ENCODE data around the gene BTBD9. TPM values are rescaled to one million over a fixed set of nuclear protein-coding genes. Genes with fewer than 3 reads are reported as not detected.

Gene BTBD9
- total RNA-seq, 2 donors from 2014 or later, result 26.1 to 31.3 TPM

GRCh38 chr6:38215651-38216311 is 423.9 kb downstream of the BTBD9 start:
- DNase-seq (no peak), ATAC-seq (no peak)
- intact Hi-C loops (cut with DNase I, micrococcal nuclease), result no loop called here

- intact Hi-C loops (cut with DNase I, micrococcal nuclease), result no loop called here
- ATAC-seq (no peak), DNase-seq (no peak)
These were observed 424.5 kb downstream of the BTBD9 start for GRCh38 chr6:38215225-38215624.

GRCh38 chr6:38214159-38214558 is 425.6 kb downstream of the BTBD9 start:
- ATAC-seq, result no peak
- intact Hi-C loops (cut with DNase I, micrococcal nuclease), result no loop called here

DNA sequence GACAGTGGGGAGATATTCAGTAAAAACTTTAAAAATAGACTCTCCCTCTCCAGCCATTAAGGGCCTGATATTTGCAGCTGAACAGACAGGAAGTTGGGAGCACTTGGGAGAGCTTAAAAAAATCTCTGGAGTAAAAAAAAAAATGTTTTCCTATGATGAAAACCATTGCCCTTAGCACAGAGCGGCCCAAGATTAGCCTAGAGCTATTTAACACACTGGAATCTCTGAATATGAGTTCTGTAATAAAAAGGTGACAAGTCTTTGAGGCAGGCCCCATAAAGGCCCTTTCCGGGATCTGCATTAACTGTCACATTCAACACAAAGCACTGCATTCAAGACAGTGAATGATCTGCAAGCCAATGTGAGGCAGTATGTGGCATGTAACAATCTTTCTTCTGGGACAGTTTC is 426.5 kb downstream of the BTBD9 start:
- DNase-seq (peak; percentile 14 to 46), ATAC-seq (peak; percentile 92)
- intact Hi-C loops (cut with DNase I, micrococcal nuclease), result no loop called here

More at GRCh38 chr6:38214159-38214558, 425.6 kb downstream of the BTBD9 start:
- no peak for DNase-seq

GRCh38 chr6:38212579-38212978 is 427.1 kb downstream of the BTBD9 start:
- intact Hi-C loops (cut with DNase I, micrococcal nuclease), result no loop called here
- DNase-seq (no peak), ATAC-seq (peak; percentile 14)

GRCh38 chr6:38212116-38212515 is 427.6 kb downstream of the BTBD9 start:
- ATAC-seq, result no peak
- no peak for DNase-seq
- intact Hi-C loops (cut with DNase I, micrococcal nuclease), result no loop called here

GRCh38 chr6:38209371-38210260 is 430.1 kb downstream of the BTBD9 start:
- no peak for DNase-seq
- intact Hi-C loops (cut with DNase I, micrococcal nuclease), result no loop called here
- ATAC-seq, result no peak

- intact Hi-C loops (cut with DNase I, micrococcal nuclease), result no loop called here
- no peak for ATAC-seq
- DNase-seq, result no peak
These were observed 431.7 kb downstream of the BTBD9 start for GRCh38 chr6:38208028-38208427.

DNA sequence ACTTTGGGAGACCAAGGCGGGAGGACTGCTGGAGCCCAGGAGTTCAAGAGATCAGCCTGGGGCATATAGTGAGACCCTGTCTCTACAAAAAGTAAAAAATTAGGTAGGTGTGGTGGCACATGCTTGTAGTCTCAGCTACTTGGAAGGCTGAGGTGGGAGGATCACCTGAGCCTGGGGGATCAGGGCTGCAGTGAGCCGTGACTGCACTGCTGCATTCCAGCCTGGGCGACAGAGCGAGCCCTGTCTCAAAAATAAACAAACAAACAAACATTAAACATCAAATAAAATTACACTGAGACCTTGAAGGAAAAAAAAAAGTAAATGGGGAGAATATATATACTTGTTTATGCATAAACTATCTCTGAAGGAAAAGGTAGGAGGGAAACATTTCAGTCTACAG is 432.4 kb downstream of the BTBD9 start:
- intact Hi-C loops (cut with DNase I, micrococcal nuclease), result no loop called here
- ATAC-seq (no peak), DNase-seq (no peak)

- ATAC-seq, result no peak
- DNase-seq, result no peak
- intact Hi-C loops (cut with DNase I, micrococcal nuclease), result no loop called here
These were observed 441.5 kb downstream of the BTBD9 start for GRCh38 chr6:38198219-38198618.

DNA sequence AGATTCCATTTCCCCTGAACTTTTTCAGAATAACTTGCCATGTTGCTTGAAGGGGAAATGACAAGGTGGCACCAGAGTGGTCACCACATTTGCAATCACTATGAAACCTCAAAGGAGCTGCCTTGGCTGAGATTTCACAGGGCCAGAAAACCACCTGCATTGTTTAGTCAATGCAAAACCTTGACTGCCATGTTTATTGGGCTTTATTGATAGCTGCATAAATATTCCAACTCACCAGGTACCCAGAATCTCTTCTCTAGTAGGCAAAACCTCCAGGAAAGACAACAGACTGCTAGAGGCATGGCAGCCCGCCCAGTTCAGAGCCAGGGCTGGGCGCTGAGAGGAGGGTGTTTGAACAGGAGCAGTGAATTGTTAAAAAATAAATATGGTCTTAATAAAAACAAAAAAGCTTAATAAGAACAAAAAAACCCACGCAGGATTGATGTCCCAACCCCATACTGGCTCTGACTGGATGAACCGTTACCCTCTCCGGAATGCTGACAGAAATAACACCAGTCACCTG is 444.6 kb downstream of the BTBD9 start:
- no peak for DNase-seq
- intact Hi-C loops (cut with DNase I, micrococcal nuclease), result no loop called here
- ATAC-seq, result no peak

GRCh38 chr6:38194589-38194988 is 445.1 kb downstream of the BTBD9 start:
- DNase-seq, result no peak
- no peak for ATAC-seq
- intact Hi-C loops (cut with DNase I, micrococcal nuclease), result no loop called here

GRCh38 chr6:38194282-38194572 is 445.5 kb downstream of the BTBD9 start:
- intact Hi-C loops (cut with DNase I, micrococcal nuclease), result no loop called here
- no peak for ATAC-seq
- DNase-seq, result no peak

DNA sequence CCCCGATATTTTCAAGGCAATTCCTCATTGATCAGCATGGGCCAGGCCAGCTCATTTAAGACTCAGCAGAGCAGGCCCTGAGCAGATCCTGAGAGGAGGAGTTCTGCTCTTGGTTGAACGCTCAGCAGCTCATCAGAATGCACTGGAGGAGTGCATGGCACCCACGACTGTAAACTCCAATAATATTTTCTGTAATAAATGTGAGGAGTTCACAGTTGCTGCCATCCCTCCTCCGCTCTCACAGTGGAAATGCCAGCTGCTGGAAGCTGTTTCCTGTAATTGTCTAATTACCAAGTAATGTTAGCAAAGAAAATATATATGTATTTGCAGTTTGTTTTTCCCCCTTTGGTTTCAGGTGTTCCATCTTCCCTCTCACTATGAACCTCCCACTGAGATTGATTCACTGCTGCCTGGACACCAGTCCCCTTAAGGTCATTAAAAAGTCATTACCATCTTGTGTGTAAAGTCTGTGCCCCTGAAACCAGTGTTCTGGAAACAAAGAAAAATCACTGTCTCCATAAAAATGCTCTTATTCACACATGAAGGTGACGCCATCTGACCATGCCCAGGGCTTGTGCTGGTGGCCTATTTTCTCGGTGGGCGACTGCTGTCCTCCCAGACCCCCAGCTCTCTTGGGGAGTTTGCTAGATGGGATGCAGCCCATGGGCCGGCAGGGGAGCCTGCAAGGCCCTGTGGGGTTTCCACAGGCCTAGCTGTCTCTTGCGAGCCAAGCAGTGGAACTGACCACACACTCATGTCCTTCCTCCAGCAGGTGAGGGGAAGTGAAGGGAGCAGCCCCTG is 446.0 kb downstream of the BTBD9 start:
- no peak for ATAC-seq
- intact Hi-C loops (cut with DNase I, micrococcal nuclease), result no loop called here
- no peak for DNase-seq

DNA sequence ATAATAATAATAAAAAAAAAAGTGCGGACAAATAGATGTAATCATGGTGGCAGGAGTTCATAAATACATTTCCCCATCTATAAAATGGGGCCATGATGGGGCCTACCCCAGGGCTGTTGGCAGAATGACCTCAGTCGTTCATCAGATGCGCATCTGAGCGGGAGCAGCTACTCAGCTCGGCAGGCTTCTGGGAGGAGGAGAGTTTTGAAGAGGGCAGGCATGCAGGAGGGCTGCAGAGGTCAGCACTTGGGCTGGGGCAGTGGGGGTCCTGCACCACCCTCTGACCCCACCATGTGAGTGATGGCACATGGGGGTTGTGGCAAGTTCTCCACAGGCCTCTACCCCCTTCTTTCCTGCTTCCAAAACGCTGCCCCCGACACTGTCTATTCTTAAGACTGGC is 446.7 kb downstream of the BTBD9 start:
- no peak for DNase-seq
- no peak for ATAC-seq
- intact Hi-C loops (cut with DNase I, micrococcal nuclease), result no loop called here

- ATAC-seq (no peak), DNase-seq (no peak)
- intact Hi-C loops (cut with DNase I, micrococcal nuclease), result no loop called here
These were observed 447.2 kb downstream of the BTBD9 start for GRCh38 chr6:38192487-38192886.

DNA sequence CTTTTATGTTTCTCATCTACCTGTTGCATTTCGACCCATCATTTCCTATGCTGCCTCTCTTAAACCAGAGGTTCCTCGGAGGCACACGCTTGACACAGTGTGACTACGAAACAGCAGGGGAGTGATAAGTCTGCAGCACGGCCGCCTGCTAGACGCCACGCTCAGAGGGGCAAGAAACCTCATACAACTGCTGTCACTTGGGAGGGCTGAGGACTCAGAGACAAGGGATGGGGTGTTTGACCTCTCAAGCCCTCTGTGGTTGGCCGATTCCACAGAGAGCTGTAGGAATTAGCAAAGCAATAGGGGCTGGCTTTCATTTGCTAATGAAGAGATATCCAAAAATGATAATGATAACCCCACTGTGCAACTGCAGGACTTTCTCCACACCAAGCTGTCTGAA is 447.7 kb downstream of the BTBD9 start:
- intact Hi-C loops (cut with DNase I, micrococcal nuclease), result no loop called here
- no peak for DNase-seq
- no peak for ATAC-seq

GRCh38 chr6:38191418-38191817 is 448.3 kb downstream of the BTBD9 start:
- ATAC-seq, result no peak

DNA sequence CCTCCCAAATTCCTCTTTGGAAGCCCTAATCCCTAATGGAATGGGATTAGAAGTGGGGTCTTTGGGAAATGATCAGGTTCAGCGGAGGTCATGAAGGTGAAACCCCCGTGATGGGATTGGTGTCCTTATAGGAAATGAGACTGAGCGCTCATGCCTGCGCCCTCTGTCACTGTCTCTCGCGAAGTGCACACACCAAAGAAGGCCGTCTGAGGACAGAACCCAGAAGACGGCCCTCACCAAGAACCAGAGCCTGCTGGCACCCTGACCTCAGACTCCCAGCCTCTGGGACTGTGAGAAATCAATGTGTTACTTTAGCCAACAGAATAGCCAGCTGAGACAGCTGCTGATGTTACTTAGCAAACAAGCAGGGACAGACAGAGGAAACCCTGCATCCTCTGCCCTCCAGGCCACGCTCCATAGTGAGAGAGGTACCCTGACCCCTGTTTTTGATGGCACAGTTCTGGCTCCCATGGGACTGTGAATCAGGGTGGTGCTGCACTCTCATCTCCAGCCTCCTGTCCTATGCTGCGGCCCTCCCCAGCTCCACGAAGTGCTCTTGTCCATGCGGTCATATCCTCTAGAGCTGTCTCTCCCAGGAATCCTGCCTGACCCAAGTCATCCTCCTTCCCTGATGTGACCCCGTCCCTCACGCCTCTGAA is 450.9 kb downstream of the BTBD9 start:
- ATAC-seq (no peak), DNase-seq (no peak)
- intact Hi-C loops (cut with DNase I, micrococcal nuclease), result no loop called here

More at GRCh38 chr6:38191418-38191817, 448.3 kb downstream of the BTBD9 start:
- no peak for DNase-seq
- intact Hi-C loops (cut with DNase I, micrococcal nuclease), result no loop called here

Measured in left colon (tissue), 2 donors.